ENCODE measurements around the gene ALDH16A1.
A peak's percentile ranks its signal among the peaks of the same experiment; 100 is the strongest.

Gene ALDH16A1

DNA sequence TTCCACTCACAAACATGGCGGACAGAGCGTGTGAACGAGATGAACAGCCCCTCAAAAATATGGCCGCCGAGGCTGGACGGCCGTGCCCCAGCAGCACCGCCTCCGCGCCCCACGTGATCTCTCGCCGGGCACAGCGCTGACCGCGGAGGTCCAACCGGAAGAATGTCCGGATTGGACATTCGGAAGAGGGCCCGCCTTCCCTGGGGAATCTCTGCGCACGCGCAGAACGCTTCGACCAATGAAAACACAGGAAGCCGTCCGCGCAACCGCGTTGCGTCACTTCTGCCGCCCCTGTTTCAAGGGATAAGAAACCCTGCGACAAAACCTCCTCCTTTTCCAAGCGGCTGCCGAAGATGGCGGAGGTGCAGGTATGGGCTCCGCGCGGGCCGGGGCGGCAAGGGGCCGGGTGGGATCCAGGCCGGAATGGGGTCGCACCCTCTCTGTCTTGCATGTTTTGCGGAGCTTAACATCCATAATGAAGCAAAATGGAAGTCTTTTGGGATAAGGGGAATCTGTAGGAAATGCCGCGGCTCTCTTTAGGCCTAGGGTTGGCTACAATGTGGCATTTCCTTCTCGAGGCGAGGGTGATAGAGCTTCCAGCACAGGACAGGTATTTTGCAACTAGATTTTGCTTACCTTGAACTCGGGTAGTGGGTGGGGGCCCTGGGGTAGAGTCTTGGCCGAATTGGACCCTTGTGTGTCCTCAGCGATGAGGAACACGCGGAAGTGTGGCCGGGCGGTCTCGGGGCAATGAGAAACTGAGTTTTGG is 34.4 kb downstream of the ALDH16A1 start, which contains the start of gene RPL13A:
Gene RPL13A, plus strand, starts transcription at position 332 of the 769 bp plus-strand sequence. Its CDS starts 22 bp downstream, at position 354.
- peak; percentile 95 for DNase-seq (ENCODE audit: low spot score)
- TF ChIP-seq, protein P1, sequence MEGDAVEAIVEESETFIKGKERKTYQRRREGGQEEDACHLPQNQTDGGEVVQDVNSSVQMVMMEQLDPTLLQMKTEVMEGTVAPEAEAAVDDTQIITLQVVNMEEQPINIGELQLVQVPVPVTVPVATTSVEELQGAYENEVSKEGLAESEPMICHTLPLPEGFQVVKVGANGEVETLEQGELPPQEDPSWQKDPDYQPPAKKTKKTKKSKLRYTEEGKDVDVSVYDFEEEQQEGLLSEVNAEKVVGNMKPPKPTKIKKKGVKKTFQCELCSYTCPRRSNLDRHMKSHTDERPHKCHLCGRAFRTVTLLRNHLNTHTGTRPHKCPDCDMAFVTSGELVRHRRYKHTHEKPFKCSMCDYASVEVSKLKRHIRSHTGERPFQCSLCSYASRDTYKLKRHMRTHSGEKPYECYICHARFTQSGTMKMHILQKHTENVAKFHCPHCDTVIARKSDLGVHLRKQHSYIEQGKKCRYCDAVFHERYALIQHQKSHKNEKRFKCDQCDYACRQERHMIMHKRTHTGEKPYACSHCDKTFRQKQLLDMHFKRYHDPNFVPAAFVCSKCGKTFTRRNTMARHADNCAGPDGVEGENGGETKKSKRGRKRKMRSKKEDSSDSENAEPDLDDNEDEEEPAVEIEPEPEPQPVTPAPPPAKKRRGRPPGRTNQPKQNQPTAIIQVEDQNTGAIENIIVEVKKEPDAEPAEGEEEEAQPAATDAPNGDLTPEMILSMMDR (IDR thresholded peaks at IDR 0.05; ENCODE audit: extremely low read depth, missing control alignments): no peak

DNA sequence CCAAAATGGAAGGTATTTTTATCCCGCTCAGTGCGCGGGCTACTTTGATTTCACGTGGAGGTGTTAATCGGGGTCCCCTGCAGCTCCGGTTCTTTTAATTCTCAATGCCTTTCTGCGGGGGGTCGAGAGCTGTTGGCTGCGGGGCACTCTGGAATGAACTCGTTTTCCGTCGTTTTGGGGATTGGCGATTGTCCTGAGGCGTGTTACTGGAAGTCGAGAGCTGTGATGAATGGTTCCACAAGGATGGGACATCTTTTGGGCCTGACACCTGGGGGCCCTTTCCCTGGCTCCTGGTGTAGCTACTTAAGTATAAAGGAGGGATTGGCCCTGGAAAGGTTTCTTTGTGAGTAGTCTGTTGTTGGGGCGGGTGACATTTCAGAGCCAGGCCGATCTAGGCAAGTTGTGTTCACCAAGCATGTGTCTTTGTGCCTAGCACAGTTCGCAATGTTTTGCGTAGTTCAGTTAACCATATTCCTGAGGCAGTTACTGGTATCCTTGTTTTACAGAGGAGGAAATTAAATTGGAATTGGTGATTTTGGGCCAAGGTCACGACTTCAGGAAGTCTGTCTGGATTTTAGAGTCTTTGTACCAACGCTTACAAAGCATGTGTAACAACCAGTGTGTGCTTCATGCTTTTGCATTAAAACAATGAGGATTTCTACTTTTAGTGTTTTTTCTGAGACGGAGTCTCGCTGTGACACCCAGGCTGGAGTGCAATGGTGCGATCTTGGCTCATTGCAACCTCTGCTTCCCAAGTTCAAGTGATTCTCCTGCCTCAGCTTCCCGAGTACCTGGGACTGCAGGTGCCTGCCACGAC is 35.2 kb downstream of the ALDH16A1 start:
- TF ChIP-seq, protein P1 (IDR thresholded peaks at IDR 0.05; ENCODE audit: extremely low read depth, missing control alignments): no peak
- no peak for DNase-seq (ENCODE audit: low spot score)

DNA sequence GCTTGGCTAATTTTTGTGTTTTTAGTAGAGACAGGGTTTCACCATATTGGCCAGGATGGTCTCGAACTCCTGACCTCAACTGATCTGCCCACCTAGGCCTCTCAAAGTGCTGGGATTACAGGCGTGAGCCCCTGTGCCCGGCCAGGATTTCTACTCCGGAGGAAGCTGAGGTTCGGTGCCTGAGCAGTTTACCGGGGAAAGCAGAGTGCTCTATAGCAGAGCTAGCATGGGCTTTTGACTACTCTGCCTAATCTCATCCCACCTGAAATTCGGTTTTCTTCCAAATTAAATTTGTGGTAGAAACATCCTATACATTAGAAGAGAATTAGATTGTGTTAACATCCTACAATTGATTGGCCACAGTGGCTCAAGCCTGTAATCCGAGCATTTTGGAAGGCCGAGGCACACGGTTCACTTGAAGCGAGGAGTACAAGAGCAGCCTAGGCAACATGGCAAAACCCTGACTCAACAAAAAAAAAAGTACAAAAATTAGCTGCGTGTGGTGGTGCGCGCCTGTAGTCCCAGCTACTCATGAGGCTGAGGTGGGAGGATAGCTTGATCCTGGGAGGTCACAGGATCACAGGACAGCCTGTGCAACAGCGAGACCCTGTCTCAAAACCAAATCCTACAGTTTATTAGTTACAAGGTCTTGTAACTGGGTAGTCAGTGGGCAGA is 36.0 kb downstream of the ALDH16A1 start:
- TF ChIP-seq, protein P1 (IDR thresholded peaks at IDR 0.05; ENCODE audit: extremely low read depth, missing control alignments): no peak
- no peak for DNase-seq (ENCODE audit: low spot score)

DNA sequence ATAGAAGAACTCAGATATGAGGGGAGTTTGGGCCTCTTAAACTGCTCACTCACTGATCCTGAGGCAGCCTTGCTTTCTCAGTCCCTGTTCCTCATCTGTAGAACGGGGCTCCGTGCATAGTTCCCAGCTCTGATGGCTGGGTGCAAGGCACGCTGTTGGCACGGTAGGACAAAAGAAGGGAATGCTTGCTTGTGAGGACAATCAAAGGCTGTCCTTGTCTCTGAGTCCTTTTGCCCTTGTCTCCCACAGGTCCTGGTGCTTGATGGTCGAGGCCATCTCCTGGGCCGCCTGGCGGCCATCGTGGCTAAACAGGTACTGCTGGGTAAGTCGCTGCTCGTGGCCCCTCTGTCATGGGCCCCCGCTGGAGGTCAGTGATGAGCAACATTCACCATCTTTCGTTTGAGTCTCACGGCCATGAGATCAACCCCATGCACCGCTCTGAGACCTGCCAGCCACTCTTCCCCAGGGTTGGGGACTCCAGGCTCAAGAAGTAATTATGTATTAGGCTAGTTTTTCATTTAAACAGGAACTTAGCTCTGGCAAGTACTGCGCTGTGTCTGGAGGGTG is 36.7 kb downstream of the ALDH16A1 start:
- TF ChIP-seq, protein P1 (IDR thresholded peaks at IDR 0.05; ENCODE audit: extremely low read depth, missing control alignments): peak; percentile 27

DNA sequence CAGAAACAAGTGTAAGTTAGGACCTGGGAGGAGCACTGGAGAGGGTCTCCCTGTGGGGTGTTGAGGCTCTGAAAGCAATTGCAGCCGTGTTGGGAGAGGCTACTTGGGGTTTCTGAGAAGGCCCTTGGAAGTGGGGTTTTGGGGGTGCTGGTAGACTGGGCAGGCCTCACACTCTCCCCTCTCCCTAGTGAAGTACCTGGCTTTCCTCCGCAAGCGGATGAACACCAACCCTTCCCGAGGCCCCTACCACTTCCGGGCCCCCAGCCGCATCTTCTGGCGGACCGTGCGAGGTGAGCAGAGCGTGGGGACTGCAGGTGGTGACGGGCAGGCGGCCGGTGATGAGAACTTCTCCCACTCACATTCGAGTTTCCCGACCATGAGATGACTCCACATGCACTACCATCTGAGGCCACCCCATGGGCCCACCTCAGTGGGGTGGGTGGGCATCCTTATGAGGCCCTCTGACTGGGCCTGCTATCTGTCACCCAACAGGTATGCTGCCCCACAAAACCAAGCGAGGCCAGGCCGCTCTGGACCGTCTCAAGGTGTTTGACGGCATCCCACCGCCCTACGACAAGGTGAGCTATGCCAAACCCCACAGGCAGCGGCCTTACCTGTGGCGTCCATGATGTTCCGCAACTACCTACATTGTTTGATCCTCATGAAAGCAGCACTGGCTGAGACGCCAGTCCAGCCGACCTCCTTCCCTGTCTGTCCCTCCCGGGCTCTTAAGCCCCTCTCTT is 37.4 kb downstream of the ALDH16A1 start:
- TF ChIP-seq, protein P1 (IDR thresholded peaks at IDR 0.05; ENCODE audit: extremely low read depth, missing control alignments): no peak
- DNase-seq (ENCODE audit: low spot score): no peak

More for the DNA sequence above, 36.7 kb downstream of the ALDH16A1 start:
- no peak for DNase-seq (ENCODE audit: low spot score)

DNA sequence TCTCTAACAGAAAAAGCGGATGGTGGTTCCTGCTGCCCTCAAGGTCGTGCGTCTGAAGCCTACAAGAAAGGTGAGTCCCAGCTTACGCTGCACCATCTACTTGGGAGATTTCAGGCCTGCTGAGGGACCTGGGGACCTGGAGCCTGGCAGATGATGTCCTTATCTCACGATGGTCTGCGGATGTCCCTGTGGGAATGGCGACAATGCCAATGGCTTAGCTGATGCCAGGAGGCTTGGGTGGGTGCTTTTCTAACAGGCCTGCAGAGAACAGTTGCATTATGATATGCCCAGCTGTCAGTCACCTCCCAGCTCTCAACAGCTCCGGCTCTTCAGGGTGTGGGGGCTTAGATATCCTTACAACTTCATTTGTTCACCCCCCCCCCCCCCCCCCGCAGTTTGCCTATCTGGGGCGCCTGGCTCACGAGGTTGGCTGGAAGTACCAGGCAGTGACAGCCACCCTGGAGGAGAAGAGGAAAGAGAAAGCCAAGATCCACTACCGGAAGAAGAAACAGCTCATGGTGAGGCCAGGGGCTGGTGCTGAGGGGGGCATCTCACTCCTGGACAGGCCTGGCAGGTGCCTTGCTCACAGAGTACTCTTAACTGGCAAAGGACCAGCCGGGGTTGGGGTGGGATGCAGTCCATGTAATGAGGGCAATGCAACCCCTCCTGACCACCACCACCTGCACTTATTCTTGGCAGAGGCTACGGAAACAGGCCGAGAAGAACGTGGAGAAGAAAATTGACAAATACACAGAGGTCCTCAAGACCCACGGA is 38.2 kb downstream of the ALDH16A1 start:
- TF ChIP-seq, protein P1 (IDR thresholded peaks at IDR 0.05; ENCODE audit: extremely low read depth, missing control alignments): no peak
- DNase-seq (ENCODE audit: low spot score): no peak
